GM23338 (cell line): Measurements from ENCODE around the gene DENND4B. TPM values are rescaled to one million over a fixed set of nuclear protein-coding genes. Genes with fewer than 3 reads are reported as not detected.

Experiments
- ATAC-seq: fragments of 200-7000 bp; cut with Tn5 transposase; 3 replicates; pipeline ENCODE4 v1.9.1; 2020
- DNase-seq: peaks from one replicate; pipeline ENCODE4 v3.0.0-alpha.2; 2015; ENCODE audit warnings: low spot score
- H2AFZ ChIP-seq: fragments of 200-600 bp; sonication (generic); 2 replicates; pipeline ENCODE4 v1.8.0; 2016; ENCODE audit warnings: antibody characterized with exemption, mild to moderate bottlenecking, moderate library complexity
- H3F3A ChIP-seq: fragments of 200-600 bp; sonication (generic); replicated peaks from 2 replicates; pipeline ENCODE4 v1.8.0; 2017; ENCODE audit warnings: antibody characterized with exemption, mixed run types, low read depth
- H3K27ac ChIP-seq: fragments of 200-600 bp; sonication (generic); 2 replicates; pipeline ENCODE4 v1.6.1; 2016; ENCODE audit warnings: low read depth
- H3K27me3 ChIP-seq: fragments of 200-600 bp; sonication (generic); 2 replicates; pipeline ENCODE4 v1.8.0; 2016; ENCODE audit warnings: mild to moderate bottlenecking, mixed run types, moderate library complexity; ENCODE audit not compliant: insufficient read depth
- H3K36me3 ChIP-seq: fragments of 200-600 bp; sonication (generic); 2 replicates; pipeline ENCODE4 v1.8.0; 2016; ENCODE audit warnings: mild to moderate bottlenecking; ENCODE audit not compliant: insufficient read depth
- H3K4me1 ChIP-seq: fragments of 200-600 bp; sonication (generic); 2 replicates; pipeline ENCODE4 v1.8.0; 2016; ENCODE audit warnings: mild to moderate bottlenecking, moderate library complexity; ENCODE audit not compliant: insufficient read depth
- H3K4me2 ChIP-seq: fragments of 200-600 bp; sonication (generic); 2 replicates; pipeline ENCODE4 v1.7.1; 2017; ENCODE audit warnings: mixed run types
- H3K4me3 ChIP-seq: fragments of 200-600 bp; sonication (generic); 2 replicates; pipeline ENCODE4 v1.6.1; 2016; ENCODE audit warnings: mixed run types
- H3K79me2 ChIP-seq: fragments of 200-600 bp; sonication (generic); replicated peaks from 2 replicates; pipeline ENCODE4 v1.8.0; 2017; ENCODE audit warnings: mild to moderate bottlenecking; ENCODE audit not compliant: insufficient read depth
- H3K9me2 ChIP-seq: fragments of 200-600 bp; sonication (generic); 2 replicates; pipeline ENCODE4 v1.8.0; 2017; ENCODE audit not compliant: insufficient read depth
- H4K20me1 ChIP-seq: fragments of 200-600 bp; sonication (generic); replicated peaks from 2 replicates; pipeline ENCODE4 v1.8.0; 2017; ENCODE audit warnings: mild to moderate bottlenecking; ENCODE audit not compliant: insufficient read depth
- H3K27ac Mint-ChIP-seq: 2 replicates; pipeline ENCODE4 v1.8.0; 2020; ENCODE audit warnings: inconsistent platforms, mild to moderate bottlenecking, moderate library complexity, mixed read lengths
- H3K27me3 Mint-ChIP-seq: 3 replicates; pipeline ENCODE4 v1.8.0; 2022; ENCODE audit warnings: low read depth, mild to moderate bottlenecking, moderate library complexity, mixed read lengths, inconsistent platforms; ENCODE audit not compliant: insufficient read depth, poor library complexity
- H3K36me3 Mint-ChIP-seq: 3 replicates; pipeline ENCODE4 v1.8.0; 2021; ENCODE audit warnings: low read depth, mild to moderate bottlenecking, inconsistent platforms, moderate library complexity, mixed read lengths
- H3K4me1 Mint-ChIP-seq: 3 replicates; pipeline ENCODE4 v1.8.0; 2020; ENCODE audit warnings: mild to moderate bottlenecking, inconsistent platforms, mixed read lengths
- H3K4me3 Mint-ChIP-seq: 3 replicates; pipeline ENCODE4 v1.8.0; 2021; ENCODE audit warnings: moderate library complexity, mild to moderate bottlenecking, inconsistent platforms, mixed read lengths
- H3K9me3 Mint-ChIP-seq: 3 replicates; pipeline ENCODE4 v1.8.0; 2020; ENCODE audit warnings: moderate library complexity, mild to moderate bottlenecking, inconsistent platforms, mixed read lengths
- JUNB ChIP-seq: IDR thresholded peaks from one replicate; pipeline ENCODE4 v1.6.1; 2016; ENCODE audit warnings: antibody characterized with exemption; ENCODE audit not compliant: unreplicated experiment
- POLR2AphosphoS5 ChIP-seq: IDR thresholded peaks from 2 replicates; pipeline ENCODE4 v1.6.1; 2016; ENCODE audit warnings: antibody characterized with exemption, low read depth
- ZNF114 ChIP-seq: fragments of 250-450 bp; sonication (Bioruptor Pico); IDR thresholded peaks from 2 replicates; pipeline ENCODE4 v1.5.0; 2020; ENCODE audit warnings: mild to moderate bottlenecking, moderate library complexity
- ZNF331 ChIP-seq: fragments of 250-450 bp; sonication (Bioruptor Pico); IDR thresholded peaks from 2 replicates; pipeline ENCODE4 v1.5.0; 2020; ENCODE audit warnings: low read depth, mild to moderate bottlenecking, moderate library complexity
- long read RNA-seq: library from polyadenylated mRNA; unstranded; transcript quantifications from one replicate; pipeline ENCODE4 v2.0.0, GENCODE V29; 2020; ENCODE audit not compliant: unreplicated experiment
- polyA plus RNA-seq: library from polyadenylated mRNA; unstranded; fragments of >200 nt; fragmentation: Nextera tagmentation; extraction: Ambion mirVana; gene quantifications from 2 replicates; pipeline ENCODE4 v1.2.1, GENCODE V29; 2016
- total RNA-seq: library from RNA; depleted of rRNA; stranded (reverse); fragments of >200 nt; shearing (Covaris generic); gene quantifications from 2 replicates; pipeline ENCODE4 v1.2.3, GENCODE V29; 2014; rRNA removed
- TF ChIP-seq, protein P1 (sequence below), 2 experiments: fragments of 200-600 bp in 1 of 2; sonication (generic) in 1 of 2; conservative IDR thresholded peaks; 2 replicates each; pipeline versions ENCODE4 v1.5.1 to v1.6.1; 2016 to 2017; ENCODE audit warnings: antibody characterized with exemption in 2 of 2, low read depth in 2 of 2, mild to moderate bottlenecking in 2 of 2, moderate library complexity in 1 of 2

The DENND4B gene, protein sequence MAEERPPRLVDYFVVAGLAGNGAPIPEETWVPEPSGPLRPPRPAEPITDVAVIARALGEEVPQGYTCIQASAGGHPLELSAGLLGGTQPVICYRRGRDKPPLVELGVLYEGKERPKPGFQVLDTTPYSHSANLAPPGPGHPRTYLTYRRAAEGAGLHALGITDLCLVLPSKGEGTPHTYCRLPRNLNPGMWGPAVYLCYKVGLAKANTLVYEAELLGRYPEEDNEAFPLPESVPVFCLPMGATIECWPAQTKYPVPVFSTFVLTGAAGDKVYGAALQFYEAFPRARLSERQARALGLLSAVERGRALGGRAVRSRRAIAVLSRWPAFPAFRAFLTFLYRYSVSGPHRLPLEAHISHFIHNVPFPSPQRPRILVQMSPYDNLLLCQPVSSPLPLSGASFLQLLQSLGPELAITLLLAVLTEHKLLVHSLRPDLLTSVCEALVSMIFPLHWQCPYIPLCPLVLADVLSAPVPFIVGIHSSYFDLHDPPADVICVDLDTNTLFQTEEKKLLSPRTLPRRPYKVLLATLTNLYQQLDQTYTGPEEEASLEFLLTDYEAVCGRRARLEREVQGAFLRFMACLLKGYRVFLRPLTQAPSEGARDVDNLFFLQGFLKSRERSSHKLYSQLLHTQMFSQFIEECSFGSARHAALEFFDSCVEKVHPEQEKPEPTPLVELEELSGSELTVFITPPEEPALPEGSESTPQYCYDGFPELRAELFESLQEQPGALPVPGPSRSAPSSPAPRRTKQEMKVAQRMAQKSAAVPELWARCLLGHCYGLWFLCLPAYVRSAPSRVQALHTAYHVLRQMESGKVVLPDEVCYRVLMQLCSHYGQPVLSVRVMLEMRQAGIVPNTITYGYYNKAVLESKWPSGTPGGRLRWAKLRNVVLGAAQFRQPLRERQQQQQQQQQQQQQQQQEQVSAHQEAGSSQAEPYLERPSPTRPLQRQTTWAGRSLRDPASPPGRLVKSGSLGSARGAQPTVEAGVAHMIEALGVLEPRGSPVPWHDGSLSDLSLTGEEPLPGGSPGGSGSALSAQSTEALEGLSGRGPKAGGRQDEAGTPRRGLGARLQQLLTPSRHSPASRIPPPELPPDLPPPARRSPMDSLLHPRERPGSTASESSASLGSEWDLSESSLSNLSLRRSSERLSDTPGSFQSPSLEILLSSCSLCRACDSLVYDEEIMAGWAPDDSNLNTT (N-terminal part only)
- total RNA-seq (33.3 and 57.0 TPM in 2 replicates), polyA plus RNA-seq (24.9 and 29.4 TPM in 2 replicates)
- long read RNA-seq, partial matches to known transcripts = 6 of 9 reads
- long read RNA-seq, other reads (novel, unspliced or antisense) = 3 of 9 reads

DNA sequence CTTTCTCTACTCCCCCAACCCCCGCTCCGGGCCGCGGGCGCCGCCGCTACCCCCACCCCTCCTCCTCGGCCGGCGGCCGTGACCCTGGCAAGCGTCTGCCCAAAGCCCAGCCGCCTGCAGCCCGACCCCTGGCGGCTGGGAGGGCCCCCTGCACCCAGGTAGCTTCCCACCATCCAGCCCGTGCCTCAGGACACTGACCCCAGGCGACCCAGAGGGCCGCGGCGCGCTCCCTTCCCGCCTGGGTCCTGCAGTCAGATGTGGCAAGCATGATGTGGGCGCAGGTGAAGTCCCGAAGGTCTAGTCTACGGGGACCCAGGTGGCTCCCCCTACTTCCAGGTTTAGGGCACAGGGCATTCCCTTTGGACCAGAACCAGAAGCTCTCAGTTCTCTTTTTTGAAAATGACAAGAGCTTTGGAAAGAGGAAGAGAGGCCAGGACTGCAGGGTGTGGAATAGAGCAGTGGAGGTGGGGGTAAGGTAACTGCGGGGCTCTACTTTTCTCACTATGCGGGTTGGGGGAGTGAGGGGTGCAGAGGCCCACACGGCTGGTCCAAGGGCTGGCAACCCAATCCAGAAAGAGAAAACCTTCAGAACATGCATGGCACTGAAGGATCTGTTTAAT is at the start of gene DENND4B:
DENND4B (minus strand) TSS at position 97 of the 620 bp plus-strand sequence. CDS start 2,344 bp downstream, outside the sequence.
- Histone ChIP-seq H3K4me2 (peak within 1 kb of the TSS; percentile 99), H3K9me2 (no peaks in the 10 kb centered on the region), H3K79me2 (peaks cover 20% of the 10 kb centered on the region), H2AFZ (peak within 1 kb of the TSS; percentile 72), H3K27ac (peak within 1 kb of the TSS; percentile 72; the same call in 1 of the 2 replicates), H4K20me1 (peaks cover 10% of the 10 kb centered on the region; the same call in 1 of the 2 replicates), H3K4me3 (peak within 1 kb of the TSS; percentile 95), H3F3A (peaks cover 5% of the 10 kb centered on the region; the same call in 1 of the 2 replicates), H3K27me3 (no peaks in the 10 kb centered on the region), H3K36me3 (peaks cover 14% of the 10 kb centered on the region; the same call in 1 of the 2 replicates), H3K4me1 (peaks cover 10% of the 10 kb centered on the region; the same call in 1 of the 2 replicates)
- H3K27me3 Mint-ChIP-seq = peaks cover 15% of the 10 kb centered on the region
- ATAC-seq (peak; percentile 92), DNase-seq (peak; percentile 95)
- peaks cover 18% of the 10 kb centered on the region for H3K4me1 Mint-ChIP-seq
- H3K4me3 Mint-ChIP-seq = peak within 1 kb of the TSS; percentile 87
- H3K9me3 Mint-ChIP-seq = no peaks in the 10 kb centered on the region; the same call in 2 of the 3 replicates
- H3K36me3 Mint-ChIP-seq = peaks cover 48% of the 10 kb centered on the region
- peak within 1 kb of the TSS; percentile 73 for H3K27ac Mint-ChIP-seq
- TF ChIP-seq, protein P1, sequence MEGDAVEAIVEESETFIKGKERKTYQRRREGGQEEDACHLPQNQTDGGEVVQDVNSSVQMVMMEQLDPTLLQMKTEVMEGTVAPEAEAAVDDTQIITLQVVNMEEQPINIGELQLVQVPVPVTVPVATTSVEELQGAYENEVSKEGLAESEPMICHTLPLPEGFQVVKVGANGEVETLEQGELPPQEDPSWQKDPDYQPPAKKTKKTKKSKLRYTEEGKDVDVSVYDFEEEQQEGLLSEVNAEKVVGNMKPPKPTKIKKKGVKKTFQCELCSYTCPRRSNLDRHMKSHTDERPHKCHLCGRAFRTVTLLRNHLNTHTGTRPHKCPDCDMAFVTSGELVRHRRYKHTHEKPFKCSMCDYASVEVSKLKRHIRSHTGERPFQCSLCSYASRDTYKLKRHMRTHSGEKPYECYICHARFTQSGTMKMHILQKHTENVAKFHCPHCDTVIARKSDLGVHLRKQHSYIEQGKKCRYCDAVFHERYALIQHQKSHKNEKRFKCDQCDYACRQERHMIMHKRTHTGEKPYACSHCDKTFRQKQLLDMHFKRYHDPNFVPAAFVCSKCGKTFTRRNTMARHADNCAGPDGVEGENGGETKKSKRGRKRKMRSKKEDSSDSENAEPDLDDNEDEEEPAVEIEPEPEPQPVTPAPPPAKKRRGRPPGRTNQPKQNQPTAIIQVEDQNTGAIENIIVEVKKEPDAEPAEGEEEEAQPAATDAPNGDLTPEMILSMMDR (conservative IDR thresholded peaks at IDR 0.05; ENCODE audit: low read depth in 2 of 2) = peak; percentile 69 to 91
- TF ChIP-seq JUNB (no peak), POLR2AphosphoS5 (peak; percentile 52)

DNA sequence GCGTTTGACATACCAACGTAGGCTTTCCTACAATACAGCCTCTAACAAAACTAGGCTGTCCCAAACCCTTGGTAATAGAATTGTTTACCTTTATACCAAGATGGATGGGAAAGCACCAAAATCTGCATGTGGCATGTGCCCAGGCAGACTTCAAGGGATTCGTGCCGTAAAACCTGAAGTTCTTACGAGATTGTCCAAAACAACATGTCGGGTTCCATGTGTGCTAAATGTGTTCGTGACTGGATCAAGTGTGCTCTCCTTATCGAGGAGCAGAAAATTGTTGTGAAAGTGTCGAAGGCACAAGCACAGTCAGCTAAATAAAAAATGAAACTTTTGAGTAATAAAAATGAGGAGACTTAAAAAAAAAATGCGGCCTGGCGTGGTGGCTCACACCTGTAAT is 49.1 kb upstream of the DENND4B start:
- no peaks in the 10 kb centered on the region for H3K27me3 ChIP-seq
- DNase-seq = no peak
- no peak overlapping the region for H2AFZ ChIP-seq
- H3K4me3 ChIP-seq = no peak overlapping the region
- no peak overlapping the region for H3K4me2 ChIP-seq
- H3K27ac ChIP-seq = 0 out of 2 replicates have a peak overlapping the region, but pooled peaks have one; percentile 17
- peaks cover 17% of the 10 kb centered on the region for H3K4me1 ChIP-seq
- ATAC-seq = no peak
- peaks cover 23% of the 10 kb centered on the region for H3K79me2 ChIP-seq
- H3K36me3 ChIP-seq = peaks cover 38% of the 10 kb centered on the region
- no peak overlapping the region for H3K4me3 Mint-ChIP-seq
- H3K27me3 Mint-ChIP-seq = peaks cover 17% of the 10 kb centered on the region
- no peaks in the 10 kb centered on the region for H3K9me2 ChIP-seq
- peaks cover 8% of the 10 kb centered on the region; the same call in 2 of the 3 replicates for H3K9me3 Mint-ChIP-seq
- H4K20me1 ChIP-seq = peaks cover 27% of the 10 kb centered on the region
- no peak overlapping the region for H3K27ac Mint-ChIP-seq
- peaks cover 58% of the 10 kb centered on the region for H3K36me3 Mint-ChIP-seq
- H3F3A ChIP-seq = peaks cover 42% of the 10 kb centered on the region
- H3K4me1 Mint-ChIP-seq = peaks cover 15% of the 10 kb centered on the region
- TF ChIP-seq ZNF331 (CRISPR knock-in tag) = no peak
- TF ChIP-seq ZNF114 (CRISPR knock-in tag) = no peak
- TF ChIP-seq, protein P1 (conservative IDR thresholded peaks at IDR 0.05; ENCODE audit: low read depth in 2 of 2) = no peak
